Endothelial cell (in vitro differentiated cells): ENCODE data around the gene ZNF827. TPM values are rescaled to one million over a fixed set of nuclear protein-coding genes. Genes with fewer than 3 reads are reported as not detected.
A peak's percentile ranks its signal among the peaks of the same experiment; 100 is the strongest.

Experiments used
- DNase-seq: peaks from one replicate; pipeline ENCODE4 v3.0.0; 2021; ENCODE audit warnings: low spot score
- H3K27ac Mint-ChIP-seq: one replicate; pipeline ENCODE4 v1.8.0; 2021; ENCODE audit warnings: mixed read lengths, inconsistent platforms; ENCODE audit not compliant: unreplicated experiment
- H3K27me3 Mint-ChIP-seq: one replicate; pipeline ENCODE4 v1.8.0; 2021; ENCODE audit warnings: mild to moderate bottlenecking, moderate library complexity, mixed read lengths, inconsistent platforms; ENCODE audit not compliant: unreplicated experiment
- H3K36me3 Mint-ChIP-seq: one replicate; pipeline ENCODE4 v1.8.0; 2021; ENCODE audit warnings: mild to moderate bottlenecking, low read depth, mixed read lengths, inconsistent platforms; ENCODE audit not compliant: unreplicated experiment
- H3K4me1 Mint-ChIP-seq: one replicate; pipeline ENCODE4 v1.8.0; 2021; ENCODE audit warnings: mild to moderate bottlenecking, mixed read lengths, inconsistent platforms; ENCODE audit not compliant: unreplicated experiment
- H3K4me3 Mint-ChIP-seq: one replicate; pipeline ENCODE4 v1.8.0; 2021; ENCODE audit warnings: mild to moderate bottlenecking, mixed read lengths, inconsistent platforms; ENCODE audit not compliant: unreplicated experiment
- H3K9me3 Mint-ChIP-seq: one replicate; pipeline ENCODE4 v1.8.0; 2021; ENCODE audit warnings: mixed read lengths, inconsistent platforms; ENCODE audit not compliant: unreplicated experiment
- total RNA-seq: library from RNA; stranded (reverse); fragmentation: NEBNext Ultra II Directional; extraction: Animal tissue kit (Norgen Biotek cat#: 25700); gene quantifications from one replicate; pipeline ENCODE4 v1.2.1, GENCODE V29; 2021; ENCODE audit not compliant: unreplicated experiment
- TF ChIP-seq, protein P1 (sequence below): fragments of 200-600 bp; sonication (generic); IDR thresholded peaks from one replicate; pipeline ENCODE4 v1.5.0; 2021; ENCODE audit warnings: antibody characterized with exemption; ENCODE audit not compliant: unreplicated experiment

ZNF827 gene
- total RNA-seq, 1 donor from 2014 or later: 22.8 TPM

DNA sequence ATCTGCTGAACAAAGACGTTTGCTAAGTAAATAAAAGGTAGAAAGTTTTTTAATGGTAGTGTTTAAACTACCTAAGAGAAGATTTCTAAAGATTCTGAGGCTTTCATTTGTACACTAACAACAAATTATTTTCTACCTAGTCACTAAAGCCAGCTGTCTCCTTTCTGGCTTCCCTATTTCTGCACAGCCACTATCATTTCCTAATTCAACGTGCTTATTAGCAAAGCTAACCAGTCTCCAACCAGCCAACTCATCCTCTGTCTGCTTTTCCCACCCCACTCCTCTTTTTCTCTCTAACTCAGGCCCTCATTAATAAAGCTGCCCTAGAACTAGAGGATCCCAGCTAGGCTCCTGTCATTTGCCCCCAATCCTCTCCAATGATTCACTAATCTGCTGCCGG is 118.2 kb downstream of the ZNF827 start:
- Mint-ChIP-seq H3K9me3 (no peaks in the 10 kb centered on the region), H3K27me3 (no peaks in the 10 kb centered on the region), H3K4me3 (no peak overlapping the region), H3K4me1 (peaks cover 14% of the 10 kb centered on the region), H3K27ac (peak overlapping the region; percentile 70), H3K36me3 (peaks cover 20% of the 10 kb centered on the region)
- TF ChIP-seq, protein P1, sequence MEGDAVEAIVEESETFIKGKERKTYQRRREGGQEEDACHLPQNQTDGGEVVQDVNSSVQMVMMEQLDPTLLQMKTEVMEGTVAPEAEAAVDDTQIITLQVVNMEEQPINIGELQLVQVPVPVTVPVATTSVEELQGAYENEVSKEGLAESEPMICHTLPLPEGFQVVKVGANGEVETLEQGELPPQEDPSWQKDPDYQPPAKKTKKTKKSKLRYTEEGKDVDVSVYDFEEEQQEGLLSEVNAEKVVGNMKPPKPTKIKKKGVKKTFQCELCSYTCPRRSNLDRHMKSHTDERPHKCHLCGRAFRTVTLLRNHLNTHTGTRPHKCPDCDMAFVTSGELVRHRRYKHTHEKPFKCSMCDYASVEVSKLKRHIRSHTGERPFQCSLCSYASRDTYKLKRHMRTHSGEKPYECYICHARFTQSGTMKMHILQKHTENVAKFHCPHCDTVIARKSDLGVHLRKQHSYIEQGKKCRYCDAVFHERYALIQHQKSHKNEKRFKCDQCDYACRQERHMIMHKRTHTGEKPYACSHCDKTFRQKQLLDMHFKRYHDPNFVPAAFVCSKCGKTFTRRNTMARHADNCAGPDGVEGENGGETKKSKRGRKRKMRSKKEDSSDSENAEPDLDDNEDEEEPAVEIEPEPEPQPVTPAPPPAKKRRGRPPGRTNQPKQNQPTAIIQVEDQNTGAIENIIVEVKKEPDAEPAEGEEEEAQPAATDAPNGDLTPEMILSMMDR: no peak
- DNase-seq: no peak

DNA sequence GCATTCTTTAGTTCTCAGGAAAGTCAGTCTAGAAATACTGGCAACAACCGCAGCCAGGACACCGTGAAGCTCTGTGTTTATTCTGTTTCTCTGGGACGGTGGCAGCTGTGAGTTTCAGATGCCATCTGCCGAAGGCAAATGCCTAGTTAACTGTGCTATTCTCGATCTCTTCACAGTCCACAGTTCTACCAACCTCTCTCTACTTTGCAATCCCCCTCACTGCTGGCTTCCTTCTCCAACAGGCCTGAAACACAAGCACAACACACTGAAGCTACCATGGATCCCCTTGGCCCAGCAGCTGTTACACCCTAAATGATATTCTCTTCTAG is 118.8 kb downstream of the ZNF827 start:
- Mint-ChIP-seq H3K27ac (no peak overlapping the region), H3K27me3 (no peaks in the 10 kb centered on the region), H3K9me3 (no peaks in the 10 kb centered on the region), H3K4me1 (peaks cover 11% of the 10 kb centered on the region), H3K36me3 (peaks cover 22% of the 10 kb centered on the region), H3K4me3 (no peak overlapping the region)
- TF ChIP-seq, protein P1: no peak
- DNase-seq: no peak

DNA sequence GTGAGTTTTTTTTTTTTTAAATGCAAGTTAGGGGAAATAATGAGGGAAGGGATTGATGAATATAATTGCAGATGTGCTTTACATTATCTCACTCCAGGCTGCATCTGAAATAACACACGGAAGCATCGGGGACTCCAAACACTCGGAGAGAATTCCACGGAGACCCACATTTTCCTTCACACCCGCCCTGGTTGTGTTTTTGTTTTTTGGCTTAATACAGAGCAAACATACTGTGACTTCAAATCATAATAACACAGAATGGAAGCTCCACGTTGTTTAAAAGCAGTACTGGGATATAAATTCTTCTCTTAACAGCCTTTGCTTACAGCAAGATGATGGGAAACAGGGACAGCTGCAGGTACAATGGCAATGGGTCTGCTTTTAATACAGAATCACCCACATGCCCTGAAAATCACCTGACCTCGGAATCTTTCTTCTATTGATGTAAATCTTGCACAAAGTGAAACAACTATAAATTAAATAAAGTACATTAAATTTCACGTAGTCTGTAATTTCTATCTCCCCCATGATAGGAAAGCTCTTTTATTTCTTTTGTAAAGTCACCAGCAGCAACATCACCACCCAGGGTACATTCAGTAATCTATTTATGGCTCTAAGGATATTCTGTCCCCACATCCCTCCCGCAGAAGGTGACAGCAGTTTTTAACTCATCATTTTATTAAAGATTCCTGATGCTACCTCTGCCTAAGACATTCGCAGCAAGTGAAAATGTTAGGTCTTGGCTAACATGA is 119.3 kb downstream of the ZNF827 start:
- H3K4me1 Mint-ChIP-seq: peaks cover 6% of the 10 kb centered on the region
- H3K36me3 Mint-ChIP-seq: peaks cover 24% of the 10 kb centered on the region
- no peak overlapping the region for H3K4me3 Mint-ChIP-seq
- H3K9me3 Mint-ChIP-seq: no peaks in the 10 kb centered on the region
- DNase-seq: no peak
- H3K27me3 Mint-ChIP-seq: no peaks in the 10 kb centered on the region
- TF ChIP-seq, protein P1: no peak
- no peak overlapping the region for H3K27ac Mint-ChIP-seq

DNA sequence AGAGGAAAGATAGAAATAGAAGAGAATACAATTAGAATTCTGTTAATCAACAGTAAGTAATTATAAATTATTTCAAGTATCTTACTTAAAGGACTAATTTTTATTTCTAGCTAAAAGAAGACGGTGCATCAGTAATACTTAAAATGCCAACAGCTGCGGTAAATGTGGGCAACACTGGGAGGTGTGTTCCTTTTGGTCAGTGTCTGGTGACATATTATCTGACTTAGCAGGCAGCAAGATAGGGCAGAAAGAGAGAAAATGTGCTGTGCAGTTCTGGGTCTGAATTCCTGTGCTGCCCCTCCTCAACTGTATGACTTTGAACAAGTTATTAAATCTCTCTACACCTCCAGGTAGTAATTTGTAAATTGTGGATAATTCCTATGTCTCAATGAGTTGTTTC is 120.6 kb downstream of the ZNF827 start:
- TF ChIP-seq, protein P1: no peak
- H3K4me1 Mint-ChIP-seq: peaks cover 6% of the 10 kb centered on the region
- H3K27me3 Mint-ChIP-seq: no peaks in the 10 kb centered on the region
- peaks cover 33% of the 10 kb centered on the region for H3K36me3 Mint-ChIP-seq
- no peak overlapping the region for H3K27ac Mint-ChIP-seq
- DNase-seq: no peak
- H3K9me3 Mint-ChIP-seq: no peaks in the 10 kb centered on the region
- H3K4me3 Mint-ChIP-seq: no peak overlapping the region

DNA sequence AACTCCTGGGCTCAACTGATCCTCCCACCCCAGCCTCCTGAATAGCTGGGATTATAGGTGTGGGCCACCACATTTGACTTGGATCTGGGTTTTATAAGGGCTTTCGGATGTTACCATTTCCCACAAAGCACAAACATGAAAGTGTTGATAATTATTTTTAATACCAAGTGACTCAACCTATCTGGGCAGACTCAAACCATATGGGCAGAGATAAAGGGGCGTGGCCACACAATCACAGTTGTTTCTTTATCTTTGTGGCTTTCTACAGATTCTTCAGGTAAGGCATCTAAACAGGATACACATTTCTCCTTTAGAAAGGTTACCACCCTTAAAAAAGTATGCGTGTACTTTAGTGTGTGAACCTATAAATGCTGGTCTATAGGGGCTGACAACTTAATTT is 122.5 kb downstream of the ZNF827 start:
- TF ChIP-seq, protein P1: no peak
- Mint-ChIP-seq H3K4me3 (no peak overlapping the region), H3K27me3 (no peaks in the 10 kb centered on the region), H3K4me1 (no peaks in the 10 kb centered on the region), H3K27ac (no peak overlapping the region), H3K36me3 (peaks cover 46% of the 10 kb centered on the region), H3K9me3 (no peaks in the 10 kb centered on the region)
- no peak for DNase-seq
